Measurements from ENCODE around the gene CENPX.

CENPX gene

DNA sequence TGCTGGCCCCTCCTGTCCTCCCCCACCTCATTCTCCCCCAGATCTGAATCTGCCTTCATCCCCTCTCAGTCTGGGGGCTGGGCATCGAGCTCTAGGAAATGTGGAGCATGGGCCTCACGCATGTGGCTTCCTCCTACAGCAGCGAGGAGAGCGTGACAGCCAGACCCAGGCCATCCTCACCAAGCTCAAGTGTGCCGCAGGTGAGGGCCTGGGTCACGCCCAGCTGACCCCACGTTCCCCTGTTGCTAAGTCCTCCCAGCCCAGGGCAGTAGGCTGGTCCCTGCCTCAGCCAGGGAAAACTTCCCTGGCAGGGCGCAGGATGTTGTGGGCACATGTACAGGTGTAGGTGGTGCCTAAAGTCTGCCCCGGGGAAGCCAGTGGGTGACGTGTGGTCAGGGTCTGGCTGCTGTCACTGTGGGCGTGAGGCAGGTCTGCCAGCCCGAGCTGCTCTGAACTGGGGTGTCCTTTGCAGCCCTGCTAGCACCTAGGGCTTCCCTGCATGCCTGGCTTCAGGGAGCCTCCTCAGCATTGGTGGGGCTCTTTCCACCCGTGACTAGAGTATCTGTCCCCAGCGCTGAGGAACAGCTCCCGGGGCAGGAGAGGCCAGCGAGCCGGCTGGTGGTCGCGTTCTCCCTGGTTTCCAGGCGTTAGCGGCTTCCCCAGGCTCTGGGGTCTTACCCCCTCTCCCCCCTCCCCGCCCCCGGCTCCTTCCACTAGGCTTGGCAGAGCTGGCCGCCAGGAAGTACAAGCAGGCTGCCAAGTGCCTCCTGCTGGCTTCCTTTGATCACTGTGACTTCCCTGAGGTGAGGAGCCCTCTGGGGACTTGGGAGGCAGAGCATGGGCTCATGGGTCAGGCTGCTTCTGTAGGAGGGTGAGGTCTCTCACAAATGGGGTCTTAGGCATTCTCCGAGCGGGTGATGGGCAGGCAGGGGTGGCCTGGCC, 32.6 kb upstream of the CENPX start:
- in situ Hi-C loops (cut with HindIII; ENCODE audit: low sequenced_read_pairs): no loop called here

DNA sequence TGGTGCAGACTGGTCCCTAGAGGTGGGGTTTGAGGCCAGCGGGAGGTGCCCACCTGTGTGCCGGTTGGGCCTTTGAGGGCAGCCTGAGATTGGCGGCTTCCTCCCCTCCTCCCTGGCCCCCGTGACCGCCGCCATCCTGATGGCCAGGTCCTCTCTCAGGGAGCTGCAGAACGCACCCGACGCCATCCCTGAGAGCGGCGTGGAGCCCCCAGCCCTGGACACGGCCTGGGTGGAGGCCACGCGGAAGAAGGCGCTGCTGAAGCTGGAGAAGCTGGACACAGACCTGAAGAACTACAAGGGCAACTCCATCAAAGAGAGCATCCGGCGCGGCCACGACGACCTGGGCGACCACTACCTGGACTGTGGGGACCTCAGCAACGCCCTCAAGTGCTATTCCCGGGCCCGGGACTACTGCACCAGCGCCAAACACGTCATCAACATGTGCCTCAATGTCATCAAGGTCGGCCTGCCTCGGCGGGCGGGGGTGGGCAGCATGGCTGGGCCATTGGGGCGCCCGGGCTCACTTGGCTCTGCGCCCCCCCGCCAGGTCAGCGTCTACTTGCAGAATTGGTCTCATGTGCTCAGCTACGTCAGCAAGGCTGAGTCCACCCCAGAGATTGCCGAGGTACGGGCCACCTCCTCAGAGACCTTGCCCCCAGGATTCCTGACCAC, 31.8 kb upstream of the CENPX start:
- in situ Hi-C loops (cut with HindIII; ENCODE audit: low sequenced_read_pairs): no loop called here

DNA sequence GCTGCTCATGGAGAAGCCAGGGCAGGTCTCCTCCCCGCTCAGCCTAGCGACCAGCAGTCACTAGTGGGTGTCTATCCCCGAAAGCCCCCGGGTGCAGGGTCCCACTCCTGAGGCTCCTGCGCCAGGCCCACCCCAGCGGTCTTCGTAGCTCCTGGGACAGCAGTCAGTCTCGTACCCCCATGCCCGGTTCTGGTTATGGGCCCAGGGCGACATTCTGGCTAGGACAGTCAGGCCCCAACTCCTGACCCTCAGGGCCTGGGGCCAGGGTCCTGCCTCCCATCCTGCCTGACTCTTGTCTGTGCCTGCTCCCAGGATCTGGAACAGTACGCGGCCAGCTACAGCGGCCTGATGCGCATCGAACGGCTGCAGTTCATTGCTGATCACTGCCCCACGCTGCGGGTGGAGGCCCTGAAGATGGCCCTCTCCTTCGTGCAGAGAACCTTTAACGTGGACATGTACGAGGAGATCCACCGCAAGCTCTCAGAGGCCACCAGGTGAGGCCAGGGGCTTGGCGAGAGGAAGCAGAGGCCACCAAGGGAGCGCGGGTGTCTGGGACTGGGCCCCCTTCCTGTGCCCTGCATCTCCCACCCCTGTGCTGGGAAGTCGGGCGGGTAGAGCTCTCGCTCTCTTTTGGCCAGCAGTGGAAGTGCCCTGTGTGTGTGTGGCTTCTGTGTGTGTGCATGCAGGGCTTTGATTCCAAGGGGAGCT, 31.0 kb upstream of the CENPX start:
- in situ Hi-C loops (cut with HindIII; ENCODE audit: low sequenced_read_pairs): no loop called here

DNA sequence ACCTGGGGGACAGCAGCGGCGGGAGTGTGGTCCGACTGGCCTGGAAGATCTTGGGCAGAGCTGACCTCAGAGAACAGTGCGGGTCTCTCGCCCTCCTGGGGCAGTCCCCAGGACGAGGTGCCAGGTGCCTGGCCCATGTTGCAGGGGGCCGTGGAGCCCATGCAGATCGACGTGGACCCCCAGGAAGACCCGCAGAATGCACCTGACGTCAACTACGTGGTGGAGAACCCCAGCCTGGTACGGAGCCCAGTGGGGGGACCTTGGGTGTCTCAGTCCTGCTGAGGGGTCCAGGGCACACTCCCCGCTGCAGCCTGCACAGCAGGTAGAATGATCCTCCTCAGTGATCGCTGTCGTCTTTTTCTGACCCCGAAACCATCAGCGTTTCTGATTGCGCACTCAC, 30.5 kb upstream of the CENPX start:
- in situ Hi-C loops (cut with HindIII; ENCODE audit: low sequenced_read_pairs): no loop called here

DNA sequence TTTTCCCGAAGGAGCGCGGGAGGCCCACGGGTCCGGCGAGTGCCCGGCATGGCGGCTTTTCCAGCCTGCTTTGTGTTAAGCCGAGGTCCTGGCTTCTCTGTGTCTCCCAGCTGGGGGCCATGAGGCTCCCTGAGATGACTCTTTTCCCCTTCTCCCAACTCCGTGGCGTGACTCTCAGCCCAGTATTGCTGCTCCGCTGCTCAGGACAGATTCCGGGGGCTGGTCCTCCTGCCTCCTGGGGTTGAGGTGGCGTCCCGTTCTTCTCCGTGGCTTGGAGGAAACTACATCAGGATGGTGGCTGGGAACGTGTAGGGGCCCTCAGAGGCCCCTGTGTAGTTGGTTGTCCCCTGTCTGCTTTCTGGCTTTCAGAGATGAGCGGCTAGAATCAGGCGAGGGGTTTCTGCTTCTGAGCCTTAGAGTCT, 30.0 kb upstream of the CENPX start:
- in situ Hi-C loops (cut with HindIII; ENCODE audit: low sequenced_read_pairs): no loop called here

DNA sequence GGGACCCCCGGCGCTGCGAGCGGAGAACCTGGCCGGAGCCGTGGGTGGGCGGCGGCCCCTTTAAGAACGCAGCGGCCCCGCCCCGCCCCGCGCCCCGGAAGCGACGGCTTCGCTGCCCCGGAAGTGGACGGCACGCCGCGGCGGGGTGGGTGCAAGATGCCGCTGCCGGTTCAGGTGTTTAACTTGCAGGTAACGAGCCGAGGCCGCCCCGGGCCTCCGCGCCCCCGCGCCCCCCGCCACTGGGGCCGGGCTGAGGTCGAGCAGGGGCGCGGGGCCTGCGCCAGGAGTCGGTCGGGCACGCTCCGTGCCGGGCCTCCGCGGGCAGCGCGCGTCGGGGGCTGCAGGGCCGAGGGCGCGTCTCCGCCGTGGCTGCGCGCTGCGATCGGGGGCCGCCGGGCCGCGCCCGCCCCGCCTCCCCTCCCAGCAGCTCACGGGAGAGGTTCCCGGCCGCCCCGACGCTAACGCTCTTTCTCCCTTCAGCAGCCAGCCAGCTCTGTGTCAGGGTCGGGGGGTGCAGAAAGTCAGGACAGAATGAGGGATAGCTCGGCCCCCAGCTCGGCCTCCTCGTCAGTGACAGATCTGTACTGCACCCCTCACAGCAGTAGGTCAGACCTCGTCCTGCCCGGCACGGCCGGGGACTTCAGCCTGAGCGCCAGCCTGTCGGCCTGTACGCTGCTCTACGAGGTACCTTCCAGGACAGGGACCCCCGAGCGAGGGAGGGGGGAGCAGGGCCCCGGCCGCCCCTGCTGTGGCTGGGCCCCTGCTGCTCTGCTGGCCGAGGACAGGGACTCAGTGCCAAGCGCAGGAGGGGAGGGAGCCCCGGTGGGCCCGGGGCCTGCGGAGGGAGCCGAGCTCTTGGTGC, 29.3 kb upstream of the CENPX start, which contains the start of the genes GPS1 and RFNG:
Gene GPS1, plus strand, starts transcription at position 123 of the 862 bp plus-strand sequence. Its CDS starts 34 bp downstream, at position 157.
Gene RFNG, minus strand, starts transcription at position 36 of the 862 bp plus-strand sequence. CDS start 45 bp downstream, outside the sequence.
- in situ Hi-C loops (cut with HindIII; ENCODE audit: low sequenced_read_pairs): no loop called here

DNA sequence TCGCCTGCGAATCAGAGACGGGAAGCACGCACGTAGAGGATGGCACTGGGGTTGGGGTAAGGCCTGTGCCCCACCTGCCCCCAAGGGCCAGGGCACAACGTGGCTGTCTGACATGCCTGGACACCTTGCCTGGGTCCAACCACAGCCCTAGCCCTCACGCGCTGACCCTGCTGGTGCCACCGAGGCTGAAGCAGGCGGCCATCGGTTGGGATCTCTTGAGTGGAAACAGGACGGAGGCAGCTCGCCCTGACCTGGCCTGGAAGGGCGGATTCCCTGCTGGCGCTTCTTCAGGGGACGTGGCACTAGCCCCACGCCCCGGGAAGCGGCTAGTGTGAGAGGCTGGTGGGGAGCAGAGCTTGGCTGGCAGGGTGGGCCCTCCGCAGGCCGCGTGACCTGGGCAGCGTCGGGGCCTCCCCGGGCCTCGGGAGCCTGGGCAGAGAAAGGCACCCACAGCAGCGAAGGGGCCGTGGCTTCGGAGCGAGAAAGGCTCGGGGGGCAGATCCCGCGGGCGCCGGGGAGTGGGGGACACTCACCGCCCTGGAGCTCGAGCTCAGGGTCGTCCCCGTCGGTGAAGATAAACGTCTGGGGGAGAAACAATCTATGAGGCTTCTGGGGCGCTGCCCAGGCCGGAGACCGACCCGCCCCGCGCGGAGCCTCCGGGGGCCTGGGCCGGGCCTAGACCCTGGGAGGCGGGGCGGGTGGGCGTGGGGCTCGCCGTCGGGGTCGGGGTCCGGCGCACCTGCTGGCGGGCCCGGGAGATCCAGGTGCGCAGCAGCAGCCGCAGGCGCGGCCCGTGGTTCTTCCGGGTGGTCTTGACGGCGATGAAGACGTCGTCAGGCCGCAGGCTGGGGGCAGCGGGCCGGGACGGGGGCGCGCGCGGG, 28.3 kb upstream of the CENPX start:
- in situ Hi-C loops (cut with HindIII; ENCODE audit: low sequenced_read_pairs): no loop called here

DNA sequence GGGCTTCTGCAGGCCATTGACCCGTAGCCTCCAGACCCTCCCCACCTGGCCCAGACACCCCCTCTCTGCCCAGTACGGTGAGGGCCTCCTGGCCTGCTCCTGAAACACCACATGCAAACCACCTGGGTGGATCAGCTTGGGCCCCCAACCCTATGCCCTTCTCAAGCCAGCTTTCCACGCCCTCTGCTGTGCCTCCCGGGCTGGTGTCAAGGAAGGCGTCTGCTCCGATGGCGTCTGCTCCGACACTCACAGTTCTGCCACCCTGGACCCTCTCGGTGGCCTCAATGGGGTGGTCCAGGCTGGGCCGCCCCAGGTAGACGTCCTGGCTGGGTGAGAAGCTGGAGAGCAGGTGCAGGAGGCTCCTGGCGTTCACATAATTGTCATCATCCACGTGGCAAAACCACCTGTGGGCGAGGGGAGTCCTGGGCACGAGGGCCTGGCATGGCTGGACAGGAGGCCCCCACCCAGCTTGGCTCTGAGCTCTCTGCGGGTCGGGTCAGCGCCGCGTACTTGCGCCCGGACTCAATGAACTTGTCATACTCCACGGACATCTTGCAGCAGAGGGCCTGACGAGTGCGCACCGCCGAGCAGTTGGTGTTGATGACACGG, 27.6 kb upstream of the CENPX start:
- in situ Hi-C loops (cut with HindIII; ENCODE audit: low sequenced_read_pairs): no loop called here

DNA sequence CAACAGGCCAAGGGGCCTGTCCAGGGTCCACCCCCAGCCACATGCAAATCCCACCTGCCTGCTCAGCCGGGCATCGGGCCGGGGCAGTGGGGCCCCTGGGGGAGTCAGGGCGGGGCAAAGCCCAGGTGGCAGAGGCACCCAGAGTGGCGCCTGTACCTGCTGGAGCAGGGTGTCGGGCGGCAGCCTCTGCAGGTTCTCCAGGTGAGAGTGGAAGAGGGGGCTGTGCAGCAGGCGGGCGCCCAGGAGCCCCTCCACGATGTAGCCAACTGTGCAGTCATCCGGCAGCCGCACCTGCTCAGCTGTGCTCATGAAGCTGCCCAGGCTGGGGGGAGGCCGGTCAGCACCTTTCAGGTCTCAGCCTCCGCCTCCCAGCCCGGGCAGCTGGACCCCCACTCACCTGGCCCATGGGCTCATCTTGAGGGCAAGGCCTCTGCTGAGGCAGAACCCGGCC, 26.9 kb upstream of the CENPX start:
- in situ Hi-C loops (cut with HindIII; ENCODE audit: low sequenced_read_pairs): no loop called here

DNA sequence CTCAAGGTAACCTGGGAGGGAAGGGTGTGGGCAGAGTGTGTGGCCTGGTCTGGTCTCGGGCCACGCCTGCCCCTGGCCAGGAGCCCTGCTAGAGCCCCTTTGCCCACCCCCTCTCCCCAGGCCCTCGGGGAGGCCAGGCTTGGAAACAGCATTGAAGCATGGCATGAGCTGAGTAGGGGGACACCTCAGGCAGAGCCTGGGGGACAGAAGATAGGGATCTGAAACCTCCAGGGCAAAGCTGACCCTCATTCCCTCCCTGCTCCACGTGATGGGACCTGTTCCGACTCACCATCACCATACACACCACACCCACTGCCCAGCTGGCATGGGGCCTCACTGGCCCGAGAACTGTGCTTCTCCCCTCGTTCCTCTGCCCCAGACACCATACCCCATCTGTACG, 26.4 kb upstream of the CENPX start:
- in situ Hi-C loops (cut with HindIII; ENCODE audit: low sequenced_read_pairs): no loop called here

DNA sequence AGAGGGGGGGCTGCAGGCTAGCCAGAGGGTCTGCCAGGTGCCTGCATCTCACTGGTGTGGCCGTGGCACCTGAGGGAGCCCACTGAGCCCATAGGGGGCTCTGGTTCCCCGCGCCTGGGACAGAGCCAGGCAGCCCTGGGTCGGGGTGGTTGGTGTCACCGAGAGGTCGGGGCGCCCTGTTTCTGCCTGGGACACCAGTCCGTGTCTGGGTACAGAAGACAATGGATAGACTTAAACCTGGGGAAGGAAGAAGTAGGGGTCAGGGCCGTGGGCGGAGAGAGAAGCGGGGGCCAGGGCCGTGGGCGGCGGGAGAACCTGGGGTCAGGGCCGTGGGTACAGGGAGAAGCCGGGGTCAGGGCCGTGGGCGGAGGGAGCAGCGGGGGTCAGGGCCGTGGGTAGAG, 25.9 kb upstream of the CENPX start:
- in situ Hi-C loops (cut with HindIII; ENCODE audit: low sequenced_read_pairs): no loop called here

DNA sequence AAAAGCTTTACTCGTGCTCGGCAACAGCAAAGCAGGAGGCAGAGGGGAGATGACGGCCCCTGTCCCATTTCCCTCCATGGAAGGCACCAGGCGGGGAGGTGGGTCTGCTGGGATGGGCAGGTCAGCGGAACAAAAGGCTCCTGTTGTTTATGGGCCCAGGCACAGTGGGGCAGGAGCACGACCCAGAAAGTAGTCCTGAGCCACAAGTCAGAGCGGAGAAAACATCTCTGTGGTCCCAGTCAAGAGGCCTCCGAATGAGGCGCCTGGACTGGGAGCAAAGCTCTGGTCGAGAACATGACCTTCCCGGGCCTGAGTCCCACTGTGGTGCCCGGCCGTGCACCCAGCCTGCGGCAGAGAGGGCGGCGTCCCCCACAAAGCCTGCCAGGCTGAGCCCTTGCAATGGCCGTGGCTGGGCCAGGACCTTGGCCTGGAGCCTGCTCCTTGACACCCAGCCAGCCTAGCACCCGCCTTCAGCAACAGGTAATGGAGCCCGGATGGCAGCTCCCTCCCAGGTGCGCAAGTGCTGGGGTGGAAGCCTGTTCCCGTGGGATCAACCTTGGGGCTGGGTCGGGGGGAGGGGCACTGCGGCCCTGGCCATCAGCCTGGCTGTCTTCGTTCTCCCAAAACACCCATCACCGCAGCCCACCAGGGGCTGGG, 25.4 kb upstream of the CENPX start:
- in situ Hi-C loops (cut with HindIII; ENCODE audit: low sequenced_read_pairs): no loop called here

DNA sequence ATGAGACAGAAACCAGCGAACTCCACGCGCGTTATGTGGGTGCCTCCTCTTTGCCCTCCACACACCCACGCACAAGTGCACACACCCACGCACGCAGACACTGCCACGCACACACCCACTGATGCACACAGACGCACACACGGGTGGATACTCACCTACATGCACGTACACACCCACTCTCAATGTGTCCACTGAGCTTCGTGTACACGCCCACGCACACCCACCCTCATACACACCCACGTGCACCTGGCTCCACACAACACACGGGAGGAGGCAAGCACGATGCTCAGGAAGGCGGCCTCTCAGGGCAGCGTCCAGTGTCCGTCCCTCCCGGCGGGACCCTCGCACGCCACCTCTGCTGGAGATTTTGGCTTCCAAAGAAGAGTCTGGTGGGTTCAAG, 24.7 kb upstream of the CENPX start:
- in situ Hi-C loops (cut with HindIII; ENCODE audit: low sequenced_read_pairs): no loop called here

DNA sequence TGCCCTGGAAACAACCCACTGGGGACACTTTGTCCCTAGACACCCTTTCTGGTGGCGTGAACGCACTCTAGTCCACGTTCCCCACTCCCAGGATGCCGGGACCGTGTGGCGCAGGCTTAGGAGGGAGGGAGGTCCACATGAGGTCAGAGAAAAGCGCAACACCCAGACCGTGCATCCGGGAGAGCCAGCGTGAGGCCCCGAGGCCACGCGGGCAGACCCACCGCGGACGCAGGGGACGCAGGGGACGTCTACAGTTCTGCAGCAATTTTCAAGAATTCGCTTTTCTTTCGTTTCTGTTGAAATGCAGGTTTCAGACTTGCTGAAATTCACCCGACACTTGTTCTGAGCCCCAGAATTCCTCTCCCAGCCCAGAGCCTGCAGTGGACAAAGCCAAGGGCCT, 24.2 kb upstream of the CENPX start:
- in situ Hi-C loops (cut with HindIII; ENCODE audit: low sequenced_read_pairs): no loop called here

DNA sequence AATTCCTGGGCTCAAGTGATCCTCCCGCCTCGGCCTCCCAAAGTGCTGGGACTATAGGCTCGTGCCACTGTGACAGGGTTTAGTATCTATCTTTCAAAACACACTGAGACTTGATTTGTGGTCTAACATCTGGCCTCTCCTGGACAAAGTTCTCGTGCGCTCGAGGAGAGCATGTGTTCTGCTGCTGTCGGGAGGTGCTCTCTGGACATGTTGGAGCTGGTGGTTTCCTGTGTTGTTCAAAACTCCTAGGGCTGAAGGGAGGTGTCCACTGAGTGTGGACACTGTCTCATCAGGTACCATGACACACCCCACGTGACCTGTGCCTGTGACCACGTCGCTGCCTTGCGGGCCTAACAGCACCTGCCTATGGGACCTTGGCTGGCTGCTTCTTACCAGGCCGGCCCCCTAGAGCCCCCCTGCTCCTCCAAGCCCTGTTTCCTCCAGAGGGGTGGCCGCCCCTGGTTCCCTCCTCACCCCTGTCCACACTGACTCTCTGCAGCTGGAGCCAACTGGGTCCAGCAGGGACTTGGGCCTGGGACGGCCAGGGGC, 23.3 kb upstream of the CENPX start:
- in situ Hi-C loops (cut with HindIII; ENCODE audit: low sequenced_read_pairs): no loop called here

DNA sequence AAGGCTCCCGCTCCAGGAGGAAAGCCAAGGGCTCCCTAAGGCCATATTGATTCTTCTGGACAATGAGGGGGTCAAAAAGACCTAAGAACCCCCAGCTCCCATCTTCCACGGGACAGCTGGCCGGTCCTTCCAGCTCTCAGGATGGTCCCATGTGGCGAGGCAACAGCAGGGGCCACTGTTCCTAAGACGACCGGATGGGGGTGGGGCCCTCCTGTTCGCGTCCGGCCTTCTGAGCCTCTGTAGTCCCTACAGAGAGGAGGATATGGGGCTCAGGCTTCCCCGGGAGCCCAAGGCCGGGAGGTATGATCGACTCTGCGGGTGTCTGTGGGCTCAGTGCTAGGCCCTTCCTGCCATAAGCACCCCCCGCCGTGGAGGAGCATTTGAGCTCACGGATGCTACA, 20.8 kb upstream of the CENPX start:
- in situ Hi-C loops (cut with HindIII; ENCODE audit: low sequenced_read_pairs): no loop called here

DNA sequence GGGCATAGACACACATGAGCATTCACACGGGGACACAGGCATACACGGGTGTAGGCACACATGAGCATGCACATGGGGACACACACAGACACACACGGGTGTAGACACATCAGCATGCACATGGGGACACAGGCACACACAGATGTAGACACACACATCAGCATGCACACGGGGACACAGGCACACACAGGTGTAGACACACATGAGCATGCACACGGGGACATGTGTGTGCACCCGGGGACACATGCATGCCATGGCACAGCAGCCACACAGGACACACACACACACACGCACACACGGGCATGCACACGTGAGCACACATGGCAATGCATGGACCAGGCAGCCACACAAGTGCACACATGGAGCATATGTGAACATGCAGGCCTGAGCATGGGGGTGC, 20.0 kb upstream of the CENPX start:
- in situ Hi-C loops (cut with HindIII; ENCODE audit: low sequenced_read_pairs): no loop called here

DNA sequence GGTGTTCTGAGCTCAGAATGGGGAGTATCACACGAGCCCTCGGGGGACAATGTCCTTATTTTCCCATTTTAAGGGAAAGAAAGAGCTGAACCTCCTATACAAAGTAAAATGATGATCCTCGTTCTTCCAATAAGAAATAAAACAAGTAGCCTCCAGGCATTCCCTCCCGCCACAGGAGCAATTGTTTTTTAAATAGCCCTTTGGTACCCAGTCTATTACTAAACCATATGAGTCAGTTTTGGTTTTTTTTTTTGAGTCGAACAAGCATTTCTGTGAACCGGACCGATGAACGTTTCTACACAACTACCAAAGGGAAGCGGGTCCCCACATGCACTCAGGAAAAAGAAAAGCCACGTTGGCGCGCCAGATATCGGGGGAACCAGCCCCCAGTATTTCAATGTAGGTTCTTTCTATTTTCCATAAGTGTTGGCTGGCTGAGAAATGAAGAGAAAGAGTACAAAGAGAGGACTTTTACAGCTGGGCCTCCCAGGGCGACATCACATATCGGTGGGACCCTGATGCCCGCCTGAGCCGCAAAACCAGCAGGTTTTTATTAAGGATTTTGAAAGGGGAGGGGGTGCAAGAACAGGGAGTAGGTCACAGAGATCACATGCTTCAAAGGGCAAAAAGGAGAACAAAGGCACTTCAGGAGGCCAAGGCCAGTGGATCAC, 18.6 kb upstream of the CENPX start:
- in situ Hi-C loops (cut with HindIII; ENCODE audit: low sequenced_read_pairs): no loop called here
